ENCODE measurements around the gene NRXN2.

DNA sequence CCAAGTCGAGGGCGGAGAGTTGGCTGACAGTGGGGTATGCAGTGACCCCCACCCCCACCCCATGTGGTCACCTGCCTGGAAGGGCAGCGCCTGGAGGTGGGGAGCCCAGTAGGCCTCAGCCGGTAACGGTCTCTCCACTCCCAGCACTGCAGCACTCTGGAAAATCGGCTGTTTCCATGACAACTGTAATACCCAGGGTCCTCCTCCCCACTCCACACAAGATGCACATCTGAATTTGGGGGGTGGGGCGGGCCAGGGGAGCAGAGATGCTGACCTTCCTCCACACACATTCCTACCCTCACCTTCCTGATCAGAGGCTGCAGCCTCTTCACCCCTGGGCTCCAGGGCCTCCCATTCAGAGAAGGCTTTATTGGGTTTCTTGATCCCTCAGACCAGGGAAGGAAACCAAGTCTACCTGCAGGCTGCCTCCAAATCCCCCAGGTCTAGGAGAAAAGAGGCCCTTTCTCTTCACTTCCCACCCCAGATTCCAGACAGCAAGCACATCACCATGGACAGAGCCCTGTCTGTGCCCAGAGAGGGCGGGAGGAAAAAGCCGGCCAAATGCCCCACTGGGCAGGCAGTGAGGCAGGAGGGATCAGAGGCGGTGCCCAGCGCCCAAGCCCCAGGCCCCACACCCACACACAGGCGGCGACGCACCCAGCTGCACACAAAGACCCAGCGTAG is 85.5 kb downstream of the NRXN2 start:
- TF ChIP-seq EZH2 (IDR thresholded peaks at IDR 0.05) (no peak), CTCF (IDR thresholded peaks at IDR 0.05) (no peak)
